SU-DHL-6 (cell line): ENCODE results near the gene CDKN1A.

Experiments used
- EZH2phosphoT487 ChIP-seq: fragments of 200-600 bp; sonication (generic), shearing (Covaris generic); conservative IDR thresholded peaks from 2 replicates; pipeline ENCODE4 v1.6.1; 2018; ENCODE audit warnings: mild to moderate bottlenecking, antibody characterized with exemption, low read length, moderate library complexity, mixed read lengths
- TF ChIP-seq, protein P1 (sequence below): fragments of 200-600 bp; sonication (generic); IDR thresholded peaks from one replicate; pipeline ENCODE4 v1.5.1; 2017; ENCODE audit warnings: antibody characterized with exemption, mild to moderate bottlenecking, low read length, moderate library complexity; ENCODE audit not compliant: insufficient read depth, poor library complexity, severe bottlenecking

GRCh38 chr6:36731622-36732310, 53.3 kb downstream of the CDKN1A start:
- TF ChIP-seq, protein P1, sequence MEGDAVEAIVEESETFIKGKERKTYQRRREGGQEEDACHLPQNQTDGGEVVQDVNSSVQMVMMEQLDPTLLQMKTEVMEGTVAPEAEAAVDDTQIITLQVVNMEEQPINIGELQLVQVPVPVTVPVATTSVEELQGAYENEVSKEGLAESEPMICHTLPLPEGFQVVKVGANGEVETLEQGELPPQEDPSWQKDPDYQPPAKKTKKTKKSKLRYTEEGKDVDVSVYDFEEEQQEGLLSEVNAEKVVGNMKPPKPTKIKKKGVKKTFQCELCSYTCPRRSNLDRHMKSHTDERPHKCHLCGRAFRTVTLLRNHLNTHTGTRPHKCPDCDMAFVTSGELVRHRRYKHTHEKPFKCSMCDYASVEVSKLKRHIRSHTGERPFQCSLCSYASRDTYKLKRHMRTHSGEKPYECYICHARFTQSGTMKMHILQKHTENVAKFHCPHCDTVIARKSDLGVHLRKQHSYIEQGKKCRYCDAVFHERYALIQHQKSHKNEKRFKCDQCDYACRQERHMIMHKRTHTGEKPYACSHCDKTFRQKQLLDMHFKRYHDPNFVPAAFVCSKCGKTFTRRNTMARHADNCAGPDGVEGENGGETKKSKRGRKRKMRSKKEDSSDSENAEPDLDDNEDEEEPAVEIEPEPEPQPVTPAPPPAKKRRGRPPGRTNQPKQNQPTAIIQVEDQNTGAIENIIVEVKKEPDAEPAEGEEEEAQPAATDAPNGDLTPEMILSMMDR = no peak
- no peak for TF ChIP-seq EZH2phosphoT487
